K562 (cell line): ENCODE data around the gene RTBDN. TPM values are rescaled to one million over a fixed set of nuclear protein-coding genes. Genes with fewer than 3 reads are reported as not detected.

Experiments used
- ATF4 ChIP-seq: fragments of 450-650 bp; formaldehyde crosslinking; IDR thresholded peaks from 2 replicates; pipeline ENCODE4 v1.4.0; 2022; ENCODE audit warnings: mild to moderate bottlenecking, moderate library complexity
- CBX1 ChIP-seq: sonication (generic); IDR thresholded peaks from 2 replicates; pipeline ENCODE4 v1.6.1; 2016; ENCODE audit warnings: antibody characterized with exemption, low read depth, mild to moderate bottlenecking
- DIDO1 ChIP-seq: fragments of 450-650 bp; IDR thresholded peaks from 2 replicates; pipeline ENCODE4 v1.6.1; 2016; ENCODE audit warnings: low read depth, missing biosample characterization, missing genetic modification characterization
- GABPB2 ChIP-seq: fragments of 250-450 bp; sonication (Bioruptor Pico); conservative IDR thresholded peaks from 2 replicates; pipeline ENCODE4 v1.5.1; 2021; ENCODE audit warnings: mild to moderate bottlenecking
- HDAC6 ChIP-seq: IDR thresholded peaks from 2 replicates; pipeline ENCODE4 v1.6.1; 2012; ENCODE audit warnings: low read depth, mild to moderate bottlenecking, control low read depth, inconsistent platforms, low read length, moderate library complexity
- KDM5B ChIP-seq: fragments of 200-600 bp; sonication (generic); IDR thresholded peaks from 2 replicates; pipeline ENCODE4 v1.6.1; 2012; ENCODE audit warnings: low read depth, mild to moderate bottlenecking, moderate library complexity, low read length, control low read depth, inconsistent platforms; ENCODE audit not compliant: insufficient replicate concordance
- MAFF ChIP-seq: IDR thresholded peaks from 2 replicates; pipeline ENCODE4 v1.6.1; 2012; ENCODE audit warnings: low read length, improper control_type of control experiment
- NFIC ChIP-seq: fragments of 450-650 bp; IDR thresholded peaks from 2 replicates; pipeline ENCODE4 v1.6.1; 2017; ENCODE audit warnings: mild to moderate bottlenecking, inconsistent platforms
- NFRKB ChIP-seq: fragments of 450-650 bp; IDR thresholded peaks from 2 replicates; pipeline ENCODE4 v1.6.1; 2016; ENCODE audit warnings: low read depth
- NUFIP1 ChIP-seq: fragments of 450-650 bp; IDR thresholded peaks from 2 replicates; pipeline ENCODE4 v1.6.1; 2018; ENCODE audit not compliant: partially characterized antibody
- PHF20 ChIP-seq: fragments of 450-650 bp; IDR thresholded peaks from 2 replicates; pipeline ENCODE4 v1.6.1; 2018; ENCODE audit not compliant: partially characterized antibody
- POLR2G ChIP-seq: fragments of 200-400 bp; formaldehyde crosslinking; IDR thresholded peaks from 2 replicates; pipeline ENCODE4 v1.6.1; 2017; ENCODE audit warnings: low read depth, mild to moderate bottlenecking, antibody characterized with exemption, low read length, moderate library complexity
- SMAD4 ChIP-seq: fragments of 250-450 bp; sonication (Bioruptor Pico); conservative IDR thresholded peaks from 2 replicates; pipeline ENCODE4 v1.8.0; 2021; ENCODE audit warnings: inconsistent platforms, mild to moderate bottlenecking, moderate library complexity
- SRSF1 ChIP-seq: fragments of 200-400 bp; formaldehyde crosslinking; IDR thresholded peaks from 2 replicates; pipeline ENCODE4 v1.6.1; 2017; ENCODE audit warnings: mild to moderate bottlenecking, low read depth, low read length, moderate library complexity
- STAT5A ChIP-seq: IDR thresholded peaks from 2 replicates; pipeline ENCODE4 v1.6.1; 2012; ENCODE audit warnings: low read length, inconsistent platforms, borderline replicate concordance
- TRIM25 ChIP-seq: fragments of 450-650 bp; IDR thresholded peaks from 2 replicates; pipeline ENCODE4 v1.7.0; 2016; ENCODE audit warnings: borderline replicate concordance
- ZEB2 ChIP-seq: fragments of 450-650 bp; IDR thresholded peaks from 2 replicates; pipeline ENCODE4 v1.6.1; 2016
- ZNF253 ChIP-seq: fragments of 250-450 bp; sonication (Bioruptor Pico); conservative IDR thresholded peaks from 2 replicates; pipeline ENCODE4 v1.6.1; 2021; ENCODE audit warnings: mild to moderate bottlenecking
- ZNF699 ChIP-seq: fragments of 250-450 bp; sonication (Bioruptor Pico); IDR thresholded peaks from 2 replicates; pipeline ENCODE4 v1.8.0; 2021; ENCODE audit warnings: mild to moderate bottlenecking, moderate library complexity; ENCODE audit not compliant: insufficient replicate concordance
- ZNF778 ChIP-seq: fragments of 450-650 bp; formaldehyde crosslinking; IDR thresholded peaks from 2 replicates; pipeline ENCODE4 v1.4.0; 2020; ENCODE audit warnings: mild to moderate bottlenecking, moderate library complexity
- polyA plus RNA-seq, 8 experiments: library from polyadenylated mRNA; depleted of rRNA in 4 of 8; stranded (reverse) in 5 of 8; unstranded in 3 of 8; fragments of >200 nt; fragmentation: Nextera tagmentation in 2 of 8; fragmentation: Illumina TruSeq in 1 of 8; extraction: Ambion mirVana in 2 of 8; extraction: Trizol in 1 of 8; gene quantifications; 2 replicates each; pipeline versions ENCODE4 v1.2.1 to v1.2.3, GENCODE V29; 2011 to 2014; ENCODE audit warnings: inconsistent platforms in 1 of 8, missing spikeins in 1 of 8
- total RNA-seq, 7 experiments: library from RNA; depleted of rRNA in 6 of 7; stranded (reverse); fragments of >200 nt in 6 of 7; fragmentation: Illumina TruSeq in 2 of 7; extraction: Trizol in 2 of 7; gene quantifications; 2 replicates each; pipeline versions ENCODE4 v1.2.1 to v1.2.3, GENCODE V29; 2011 to 2021; ENCODE audit warnings: low replicate concordance in 1 of 7
- TF ChIP-seq, protein P1 (sequence below): fragments of 250-450 bp; sonication (Bioruptor Pico); IDR thresholded peaks from 2 replicates; pipeline ENCODE4 v1.4.0; 2020; ENCODE audit warnings: borderline replicate concordance
- TF ChIP-seq, protein P2 (sequence below): fragments of 450-650 bp; formaldehyde crosslinking; IDR thresholded peaks from 2 replicates; pipeline ENCODE4 v1.4.0; 2022; ENCODE audit warnings: missing genetic modification characterization
- TF ChIP-seq, protein P3 (sequence below): fragments of 450-650 bp; IDR thresholded peaks from 2 replicates; pipeline ENCODE4 v1.6.1; 2017; ENCODE audit warnings: antibody characterized with exemption

Gene RTBDN
- total and polyA plus RNA-seq, 9 of the 15 experiments (the other 6 are each of a cell fraction or from before 2014, with no cell fraction given): 0.20 to 2.3 (median 0.72) TPM; not detected in 1

DNA sequence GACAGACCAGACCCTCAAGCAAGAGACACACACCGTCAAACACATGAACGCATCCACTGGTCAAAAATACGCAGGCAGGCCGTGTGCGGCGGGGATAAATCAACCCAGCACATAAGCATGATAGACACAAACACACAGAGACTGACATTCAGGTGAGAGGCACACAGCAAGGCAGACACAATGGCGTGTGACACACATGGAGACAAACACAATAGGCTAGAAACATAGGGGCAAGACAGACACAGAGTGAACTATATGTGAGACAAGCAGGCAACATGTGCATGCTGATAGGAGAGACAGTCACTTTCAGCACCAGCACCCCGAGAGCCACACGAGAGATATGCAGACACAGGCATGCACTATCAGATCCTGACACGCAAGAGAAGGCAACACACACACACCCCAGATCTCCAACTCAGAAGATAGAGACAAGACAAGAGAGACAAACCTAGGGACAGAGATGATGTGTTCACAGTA is 49.9 kb downstream of the RTBDN start (continued):
- TF ChIP-seq, protein P1, sequence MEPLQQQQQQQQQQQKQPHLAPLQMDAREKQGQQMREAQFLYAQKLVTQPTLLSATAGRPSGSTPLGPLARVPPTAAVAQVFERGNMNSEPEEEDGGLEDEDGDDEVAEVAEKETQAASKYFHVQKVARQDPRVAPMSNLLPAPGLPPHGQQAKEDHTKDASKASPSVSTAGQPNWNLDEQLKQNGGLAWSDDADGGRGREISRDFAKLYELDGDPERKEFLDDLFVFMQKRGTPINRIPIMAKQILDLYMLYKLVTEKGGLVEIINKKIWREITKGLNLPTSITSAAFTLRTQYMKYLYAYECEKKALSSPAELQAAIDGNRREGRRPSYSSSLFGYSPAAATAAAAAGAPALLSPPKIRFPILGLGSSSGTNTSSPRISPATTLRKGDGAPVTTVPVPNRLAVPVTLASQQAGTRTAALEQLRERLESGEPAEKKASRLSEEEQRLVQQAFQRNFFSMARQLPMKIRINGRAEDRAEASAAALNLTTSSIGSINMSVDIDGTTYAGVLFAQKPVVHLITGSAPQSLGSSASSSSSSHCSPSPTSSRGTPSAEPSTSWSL (CRISPR knock-in tag): no peak
- TF ChIP-seq SMAD4 (peak; percentile 96), KDM5B (no peak), POLR2G (no peak), STAT5A (peak; percentile 85), ZNF699 (no peak), ZNF778 (CRISPR knock-in tag) (no peak), DIDO1 (no peak), HDAC6 (no peak), CBX1 (no peak), NFIC (peak; percentile 88), TRIM25 (no peak), ZEB2 (peak; percentile 62; the same call in 1 of the 2 replicates), ATF4 (CRISPR knock-in tag) (peak; percentile 88), ZNF253 (CRISPR knock-in tag) (no peak), PHF20 (peak; percentile 74), GABPB2 (CRISPR knock-in tag) (no peak), MAFF (peak; percentile 14; the same call in 1 of the 2 replicates), NFRKB (peak; percentile 79), SRSF1 (no peak), NUFIP1 (peak; percentile 81)
- TF ChIP-seq, protein P2, sequence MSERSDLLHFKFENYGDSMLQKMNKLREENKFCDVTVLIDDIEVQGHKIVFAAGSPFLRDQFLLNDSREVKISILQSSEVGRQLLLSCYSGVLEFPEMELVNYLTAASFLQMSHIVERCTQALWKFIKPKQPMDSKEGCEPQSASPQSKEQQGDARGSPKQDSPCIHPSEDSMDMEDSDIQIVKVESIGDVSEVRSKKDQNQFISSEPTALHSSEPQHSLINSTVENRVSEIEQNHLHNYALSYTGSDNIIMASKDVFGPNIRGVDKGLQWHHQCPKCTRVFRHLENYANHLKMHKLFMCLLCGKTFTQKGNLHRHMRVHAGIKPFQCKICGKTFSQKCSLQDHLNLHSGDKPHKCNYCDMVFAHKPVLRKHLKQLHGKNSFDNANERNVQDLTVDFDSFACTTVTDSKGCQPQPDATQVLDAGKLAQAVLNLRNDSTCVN (CRISPR knock-in tag): 0 out of 2 replicates have a peak, but pooled peaks have one; percentile 31
- TF ChIP-seq, protein P3, sequence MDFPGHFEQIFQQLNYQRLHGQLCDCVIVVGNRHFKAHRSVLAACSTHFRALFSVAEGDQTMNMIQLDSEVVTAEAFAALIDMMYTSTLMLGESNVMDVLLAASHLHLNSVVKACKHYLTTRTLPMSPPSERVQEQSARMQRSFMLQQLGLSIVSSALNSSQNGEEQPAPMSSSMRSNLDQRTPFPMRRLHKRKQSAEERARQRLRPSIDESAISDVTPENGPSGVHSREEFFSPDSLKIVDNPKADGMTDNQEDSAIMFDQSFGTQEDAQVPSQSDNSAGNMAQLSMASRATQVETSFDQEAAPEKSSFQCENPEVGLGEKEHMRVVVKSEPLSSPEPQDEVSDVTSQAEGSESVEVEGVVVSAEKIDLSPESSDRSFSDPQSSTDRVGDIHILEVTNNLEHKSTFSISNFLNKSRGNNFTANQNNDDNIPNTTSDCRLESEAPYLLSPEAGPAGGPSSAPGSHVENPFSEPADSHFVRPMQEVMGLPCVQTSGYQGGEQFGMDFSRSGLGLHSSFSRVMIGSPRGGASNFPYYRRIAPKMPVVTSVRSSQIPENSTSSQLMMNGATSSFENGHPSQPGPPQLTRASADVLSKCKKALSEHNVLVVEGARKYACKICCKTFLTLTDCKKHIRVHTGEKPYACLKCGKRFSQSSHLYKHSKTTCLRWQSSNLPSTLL: no peak
